Esophagus muscularis mucosa (tissue), 4 donors: ENCODE data around the gene C19orf33. TPM values are rescaled to one million over a fixed set of nuclear protein-coding genes. Genes with fewer than 3 reads are reported as not detected.

Source experiments
- DNase-seq: peaks from one replicate; pipeline ENCODE4 v3.0.0-alpha.2; 2017; ENCODE audit errors: extremely low spot score
- H3K27ac ChIP-seq, 4 donors: fragments of 200-600 bp; sonication (generic); replicated peaks in 1 of 4; 1 replicate in 3 of 4; 2 replicates in 1 of 4; pipeline ENCODE4 v1.5.1; 2016 to 2019; ENCODE audit warnings: mild to moderate bottlenecking in 1 of 4
- H3K27me3 ChIP-seq, 4 donors: fragments of 200-600 bp; sonication (generic); one replicate each; pipeline versions ENCODE4 v1.5.1 to v1.6.0; 2016 to 2019
- H3K36me3 ChIP-seq, 4 donors: fragments of 200-600 bp; sonication (generic); one replicate each; pipeline ENCODE4 v1.5.1; 2016 to 2019
- H3K4me1 ChIP-seq, 4 donors: fragments of 200-600 bp; sonication (generic); one replicate each; pipeline ENCODE4 v1.5.1; 2016 to 2019
- H3K4me3 ChIP-seq, 4 donors: fragments of 200-600 bp; sonication (generic); 1 replicate in 2 of 4; 2 replicates in 2 of 4; pipeline ENCODE4 v1.5.1; 2016 to 2019; ENCODE audit warnings: mild to moderate bottlenecking in 4 of 4, moderate library complexity in 1 of 4
- H3K9me3 ChIP-seq, 4 donors: fragments of 200-600 bp; sonication (generic); 1 replicate in 3 of 4; 2 replicates in 1 of 4; pipeline ENCODE4 v1.5.1; 2016 to 2019
- EP300 ChIP-seq: sonication (generic); formaldehyde crosslinking; IDR thresholded peaks from one replicate; pipeline ENCODE4 v1.6.1; 2017; ENCODE audit warnings: antibody characterized with exemption
- POLR2A ChIP-seq: fragments of 450-650 bp; IDR thresholded peaks from one replicate; pipeline ENCODE4 v1.6.1; 2017; ENCODE audit warnings: antibody characterized with exemption, moderate library complexity, mild to moderate bottlenecking, low read depth
- POLR2AphosphoS5 ChIP-seq, 2 donors: sonication (generic); formaldehyde crosslinking; IDR thresholded peaks; one replicate each; pipeline ENCODE4 v1.6.1; 2017; ENCODE audit warnings: antibody characterized with exemption in 2 of 2
- WGBS: methylation state at CpG from one replicate; pipeline ENCODE4 v1.1.5; 2018; 5-methylcytosine and 5-hydroxymethylcytosine counted together
- intact Hi-C: fragments of 100-400 bp; cut with DNase I; formaldehyde crosslinking; loops from one replicate; pipeline ENCODE4 v1.15.1; 2023
- total RNA-seq, 4 donors: library from RNA; depleted of rRNA; stranded (reverse); fragments of >200 nt; gene quantifications; one replicate each; pipeline versions ENCODE4 v1.1.0 to v1.2.1, GENCODE V29; 2016
- TF ChIP-seq, protein P1 (sequence below), 3 experiments: fragments of 200-600 bp in 2 of 3; fragments of 450-650 bp in 1 of 3; sonication (generic) in 2 of 3; IDR thresholded peaks; one replicate each; pipeline ENCODE4 v1.5.1; 2017 to 2019; ENCODE audit warnings: antibody characterized with exemption in 3 of 3, mild to moderate bottlenecking in 2 of 3, moderate library complexity in 1 of 3

C19orf33 gene
- total RNA-seq, 4 donors from 2014 or later, result 7.8 to 8.6 (median 8.1) TPM

GRCh38 chr19:38310279-38310670 is 6.2 kb downstream of the C19orf33 start:
- no peaks in the 10 kb centered on the region for H3K9me3 ChIP-seq
- H3K27ac ChIP-seq, result no peak overlapping the region
- no peaks in the 10 kb centered on the region for H3K27me3 ChIP-seq
- intact Hi-C loops, result no loop called here
- DNase-seq, result no peak
- 97% methylated on average over 2 of the region's 2 CpGs for WGBS
- peaks cover 5 to 15% (median 9%) of the 10 kb centered on the region in 4 donors for H3K4me1 ChIP-seq
- H3K4me3 ChIP-seq, result no peak overlapping the region
- TF ChIP-seq POLR2AphosphoS5 (IDR thresholded peaks at IDR 0.05) (no peak), EP300 (no peak)
- TF ChIP-seq, protein P1, sequence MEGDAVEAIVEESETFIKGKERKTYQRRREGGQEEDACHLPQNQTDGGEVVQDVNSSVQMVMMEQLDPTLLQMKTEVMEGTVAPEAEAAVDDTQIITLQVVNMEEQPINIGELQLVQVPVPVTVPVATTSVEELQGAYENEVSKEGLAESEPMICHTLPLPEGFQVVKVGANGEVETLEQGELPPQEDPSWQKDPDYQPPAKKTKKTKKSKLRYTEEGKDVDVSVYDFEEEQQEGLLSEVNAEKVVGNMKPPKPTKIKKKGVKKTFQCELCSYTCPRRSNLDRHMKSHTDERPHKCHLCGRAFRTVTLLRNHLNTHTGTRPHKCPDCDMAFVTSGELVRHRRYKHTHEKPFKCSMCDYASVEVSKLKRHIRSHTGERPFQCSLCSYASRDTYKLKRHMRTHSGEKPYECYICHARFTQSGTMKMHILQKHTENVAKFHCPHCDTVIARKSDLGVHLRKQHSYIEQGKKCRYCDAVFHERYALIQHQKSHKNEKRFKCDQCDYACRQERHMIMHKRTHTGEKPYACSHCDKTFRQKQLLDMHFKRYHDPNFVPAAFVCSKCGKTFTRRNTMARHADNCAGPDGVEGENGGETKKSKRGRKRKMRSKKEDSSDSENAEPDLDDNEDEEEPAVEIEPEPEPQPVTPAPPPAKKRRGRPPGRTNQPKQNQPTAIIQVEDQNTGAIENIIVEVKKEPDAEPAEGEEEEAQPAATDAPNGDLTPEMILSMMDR (IDR thresholded peaks at IDR 0.05), result no peak
- peaks cover 13 to 45% (median 40%) of the 10 kb centered on the region in 4 donors for H3K36me3 ChIP-seq

DNA sequence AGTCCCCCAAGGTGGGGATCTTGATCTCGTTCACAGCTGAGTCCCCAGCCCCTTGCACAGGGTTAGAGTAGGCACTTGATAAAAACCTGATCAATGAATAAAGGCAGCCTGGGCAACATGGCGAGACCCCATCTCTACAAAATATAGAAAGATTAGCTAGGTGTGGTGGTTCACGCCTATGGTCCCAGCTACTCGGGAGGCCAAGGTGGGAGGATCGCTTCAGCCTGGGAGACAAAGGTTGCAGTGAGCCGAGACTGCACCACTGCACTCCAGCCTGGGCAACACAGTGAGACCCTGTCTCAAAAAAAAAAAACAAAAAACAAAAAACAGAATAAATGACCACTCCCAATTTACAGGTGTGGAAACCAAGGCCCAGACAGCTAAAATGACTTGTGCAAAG is 6.9 kb downstream of the C19orf33 start:
- WGBS, result 92% methylated on average over 6 of the region's 6 CpGs
- no peaks in the 10 kb centered on the region for H3K9me3 ChIP-seq
- H3K27ac ChIP-seq, result no peak overlapping the region
- no peak overlapping the region for H3K4me3 ChIP-seq
- H3K36me3 ChIP-seq, result peaks cover 13 to 38% (median 34%) of the 10 kb centered on the region in 4 donors
- intact Hi-C loops, result no loop called here
- no peaks in the 10 kb centered on the region for H3K27me3 ChIP-seq
- TF ChIP-seq POLR2A (no peak), EP300 (no peak), POLR2AphosphoS5 (IDR thresholded peaks at IDR 0.05) (no peak)
- TF ChIP-seq, protein P1 (IDR thresholded peaks at IDR 0.05), result no peak
- DNase-seq, result no peak
- peaks cover 6 to 18% (median 11%) of the 10 kb centered on the region in 4 donors for H3K4me1 ChIP-seq

GRCh38 chr19:38315657-38316476 is 11.8 kb downstream of the C19orf33 start, which contains the start of gene YIF1B:
TSS of gene YIF1B (minus strand) at chr19:38315947. CDS start at chr19:38315917, 30 bp downstream.
- Histone ChIP-seq H3K36me3 (peaks cover 0 to 1% (median 0%) of the 10 kb centered on the region in 4 donors), H3K27ac (peak within 1 kb of the TSS; percentile 74 to 87 (median 81)), H3K27me3 (no peaks in the 10 kb centered on the region), H3K4me1 (peaks cover 34 to 57% (median 48%) of the 10 kb centered on the region in 4 donors), H3K4me3 (peak within 1 kb of the TSS; percentile 62 to 67 (median 64)), H3K9me3 (no peaks in the 10 kb centered on the region)
- DNase-seq, result peak; percentile 100
- WGBS, result 2% methylated on average over 11 of the region's 64 CpGs
- intact Hi-C loops, result no loop called here
- TF ChIP-seq POLR2AphosphoS5 (IDR thresholded peaks at IDR 0.05) (peak; percentile 71 to 85), POLR2A (no peak), EP300 (no peak)
- TF ChIP-seq, protein P1 (IDR thresholded peaks at IDR 0.05), result no peak

DNA sequence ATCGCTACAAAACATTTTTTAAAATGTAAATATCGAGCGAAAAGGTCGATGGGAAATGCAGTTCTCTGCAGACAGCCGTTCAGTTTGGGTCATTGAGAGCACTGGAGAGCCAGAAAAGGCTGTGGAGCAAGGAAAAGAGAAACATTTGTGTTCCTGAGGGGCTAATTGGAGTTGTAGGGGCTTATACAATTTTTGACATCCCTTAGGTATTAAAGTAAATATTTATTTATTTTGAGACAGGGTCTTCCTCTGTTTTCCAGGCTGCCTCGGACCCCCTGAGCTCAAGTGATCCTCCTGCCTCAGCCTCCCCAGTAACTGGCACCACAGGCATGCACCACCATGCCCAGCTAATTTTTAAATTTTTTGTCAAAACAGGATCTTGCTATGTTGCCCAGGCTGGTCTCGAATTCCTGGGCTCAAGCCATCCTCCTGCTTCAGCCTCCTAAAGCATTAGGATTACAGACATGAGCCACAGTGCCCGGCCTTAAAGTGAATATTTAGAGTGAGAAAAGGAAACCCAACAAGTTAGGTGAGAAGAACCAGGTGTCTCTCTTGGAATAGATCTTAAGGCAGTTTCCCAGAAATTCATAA is 12.5 kb downstream of the C19orf33 start:
- no peak for TF ChIP-seq POLR2AphosphoS5 (IDR thresholded peaks at IDR 0.05)
- TF ChIP-seq, protein P1 (IDR thresholded peaks at IDR 0.05), result no peak
- H3K27ac ChIP-seq, result peak overlapping the region; percentile 74 to 87 (median 81)
- DNase-seq, result no peak
- 34% methylated on average over 8 of the region's 8 CpGs for WGBS
- H3K4me1 ChIP-seq, result peaks cover 41 to 64% (median 55%) of the 10 kb centered on the region in 4 donors
- no peaks in the 10 kb centered on the region for H3K36me3 ChIP-seq
- H3K9me3 ChIP-seq, result no peaks in the 10 kb centered on the region
- H3K27me3 ChIP-seq, result no peaks in the 10 kb centered on the region
- intact Hi-C loops, result no loop called here
- H3K4me3 ChIP-seq, result peak overlapping the region; percentile 62 to 67 (median 64)
